ENCODE data around the gene CFAP99.

Gene CFAP99

GRCh38 chr4:2432991-2433530, 14.3 kb downstream of the CFAP99 start:
- Mint-ChIP-seq H3K27ac (no peak overlapping the region), H3K4me1 (peaks cover 19% of the 10 kb centered on the region), H3K9me3 (peaks cover 3% of the 10 kb centered on the region), H3K36me3 (ENCODE audit: low read depth) (no peaks in the 10 kb centered on the region), H3K4me3 (no peak overlapping the region), H3K27me3 (ENCODE audit: low read depth, poor library complexity) (peaks cover 13% of the 10 kb centered on the region)
- no peak for TF ChIP-seq CTCF (IDR thresholded peaks at IDR 0.05)
- DNase-seq = no peak

GRCh38 chr4:2433609-2434350, 15.0 kb downstream of the CFAP99 start:
- no peak overlapping the region for H3K27ac Mint-ChIP-seq
- no peaks in the 10 kb centered on the region for H3K36me3 Mint-ChIP-seq (ENCODE audit: low read depth)
- H3K4me3 Mint-ChIP-seq = no peak overlapping the region
- TF ChIP-seq CTCF (IDR thresholded peaks at IDR 0.05) = no peak
- peaks cover 12% of the 10 kb centered on the region for H3K4me1 Mint-ChIP-seq
- no peak for DNase-seq
- peaks cover 12% of the 10 kb centered on the region for H3K27me3 Mint-ChIP-seq (ENCODE audit: low read depth, poor library complexity)
- H3K9me3 Mint-ChIP-seq = peaks cover 3% of the 10 kb centered on the region

GRCh38 chr4:2434420-2434819, 15.7 kb downstream of the CFAP99 start:
- TF ChIP-seq CTCF (IDR thresholded peaks at IDR 0.05) = no peak
- Mint-ChIP-seq H3K27ac (no peak overlapping the region), H3K27me3 (ENCODE audit: low read depth, poor library complexity) (peaks cover 9% of the 10 kb centered on the region), H3K4me1 (peaks cover 7% of the 10 kb centered on the region), H3K4me3 (no peak overlapping the region), H3K36me3 (ENCODE audit: low read depth) (no peaks in the 10 kb centered on the region), H3K9me3 (peaks cover 3% of the 10 kb centered on the region)
- DNase-seq = no peak

GRCh38 chr4:2436301-2436700, 17.5 kb downstream of the CFAP99 start:
- Mint-ChIP-seq H3K36me3 (ENCODE audit: low read depth) (no peaks in the 10 kb centered on the region), H3K27ac (no peak overlapping the region), H3K9me3 (peaks cover 3% of the 10 kb centered on the region), H3K4me3 (no peak overlapping the region), H3K4me1 (peaks cover 7% of the 10 kb centered on the region), H3K27me3 (ENCODE audit: low read depth, poor library complexity) (peaks cover 9% of the 10 kb centered on the region)
- DNase-seq = no peak
- TF ChIP-seq CTCF (IDR thresholded peaks at IDR 0.05) = no peak

GRCh38 chr4:2436761-2437474, 18.2 kb downstream of the CFAP99 start:
- H3K4me3 Mint-ChIP-seq = no peak overlapping the region
- no peak for DNase-seq
- H3K9me3 Mint-ChIP-seq = peaks cover under 1% of the 10 kb centered on the region
- H3K27me3 Mint-ChIP-seq (ENCODE audit: low read depth, poor library complexity) = peaks cover 9% of the 10 kb centered on the region
- H3K27ac Mint-ChIP-seq = no peak overlapping the region
- no peaks in the 10 kb centered on the region for H3K36me3 Mint-ChIP-seq (ENCODE audit: low read depth)
- H3K4me1 Mint-ChIP-seq = peaks cover 7% of the 10 kb centered on the region
- no peak for TF ChIP-seq CTCF (IDR thresholded peaks at IDR 0.05)
